WI38 (cell line): ENCODE data around the gene MRPL34.

Source experiments
- H3K4me3 ChIP-seq: 2 replicates; pipeline ENCODE4 v1.5.1; 2011; ENCODE audit warnings: low read depth, mild to moderate bottlenecking, control low read depth, low read length
- TF ChIP-seq, protein P1 (sequence below): IDR thresholded peaks from 2 replicates; pipeline ENCODE4 v1.5.1; 2012; ENCODE audit warnings: low read depth, mild to moderate bottlenecking, control low read depth, low read length

The MRPL34 gene

DNA sequence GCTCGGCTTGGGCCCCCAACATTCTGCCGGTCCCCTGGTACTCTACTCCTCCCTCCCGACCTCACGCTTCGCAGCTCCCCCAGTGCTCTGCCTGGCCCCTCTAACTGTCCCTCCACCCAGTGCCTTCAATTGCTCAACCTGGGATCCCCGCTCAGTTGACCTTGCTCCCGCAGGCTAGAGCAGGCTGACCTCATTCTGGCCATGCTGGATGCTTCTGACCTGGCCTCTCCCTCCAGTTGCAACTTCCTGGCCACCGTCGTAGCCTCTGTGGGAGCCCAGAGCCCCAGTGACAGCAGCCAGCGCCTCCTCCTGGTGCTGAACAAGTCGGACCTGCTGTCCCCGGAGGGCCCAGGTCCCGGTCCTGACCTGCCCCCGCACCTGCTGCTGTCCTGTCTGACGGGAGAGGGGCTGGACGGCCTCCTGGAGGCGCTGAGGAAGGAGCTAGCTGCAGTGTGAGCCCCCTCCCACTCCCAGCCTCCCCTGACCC lies 35.2 kb downstream of the MRPL34 start:
- TF ChIP-seq, protein P1, sequence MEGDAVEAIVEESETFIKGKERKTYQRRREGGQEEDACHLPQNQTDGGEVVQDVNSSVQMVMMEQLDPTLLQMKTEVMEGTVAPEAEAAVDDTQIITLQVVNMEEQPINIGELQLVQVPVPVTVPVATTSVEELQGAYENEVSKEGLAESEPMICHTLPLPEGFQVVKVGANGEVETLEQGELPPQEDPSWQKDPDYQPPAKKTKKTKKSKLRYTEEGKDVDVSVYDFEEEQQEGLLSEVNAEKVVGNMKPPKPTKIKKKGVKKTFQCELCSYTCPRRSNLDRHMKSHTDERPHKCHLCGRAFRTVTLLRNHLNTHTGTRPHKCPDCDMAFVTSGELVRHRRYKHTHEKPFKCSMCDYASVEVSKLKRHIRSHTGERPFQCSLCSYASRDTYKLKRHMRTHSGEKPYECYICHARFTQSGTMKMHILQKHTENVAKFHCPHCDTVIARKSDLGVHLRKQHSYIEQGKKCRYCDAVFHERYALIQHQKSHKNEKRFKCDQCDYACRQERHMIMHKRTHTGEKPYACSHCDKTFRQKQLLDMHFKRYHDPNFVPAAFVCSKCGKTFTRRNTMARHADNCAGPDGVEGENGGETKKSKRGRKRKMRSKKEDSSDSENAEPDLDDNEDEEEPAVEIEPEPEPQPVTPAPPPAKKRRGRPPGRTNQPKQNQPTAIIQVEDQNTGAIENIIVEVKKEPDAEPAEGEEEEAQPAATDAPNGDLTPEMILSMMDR = no peak
- H3K4me3 ChIP-seq = no peak overlapping the region

DNA sequence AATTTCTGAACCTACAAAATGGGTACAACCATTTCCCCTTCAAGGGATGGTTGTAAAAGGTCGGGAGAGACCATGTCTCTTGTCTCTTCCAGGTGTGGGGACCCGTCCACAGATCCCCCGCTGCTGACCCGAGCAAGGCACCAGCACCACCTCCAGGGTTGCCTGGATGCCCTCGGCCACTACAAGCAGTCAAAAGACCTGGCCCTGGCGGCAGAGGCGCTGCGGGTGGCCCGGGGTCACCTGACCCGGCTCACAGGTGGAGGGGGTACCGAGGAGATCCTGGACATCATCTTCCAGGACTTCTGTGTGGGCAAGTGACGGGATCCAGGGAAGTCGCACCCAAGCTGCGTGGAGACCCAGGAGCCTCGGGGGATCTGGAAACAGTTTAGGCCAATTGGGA lies 35.7 kb downstream of the MRPL34 start:
- TF ChIP-seq, protein P1 = no peak
- no peak overlapping the region for H3K4me3 ChIP-seq

DNA sequence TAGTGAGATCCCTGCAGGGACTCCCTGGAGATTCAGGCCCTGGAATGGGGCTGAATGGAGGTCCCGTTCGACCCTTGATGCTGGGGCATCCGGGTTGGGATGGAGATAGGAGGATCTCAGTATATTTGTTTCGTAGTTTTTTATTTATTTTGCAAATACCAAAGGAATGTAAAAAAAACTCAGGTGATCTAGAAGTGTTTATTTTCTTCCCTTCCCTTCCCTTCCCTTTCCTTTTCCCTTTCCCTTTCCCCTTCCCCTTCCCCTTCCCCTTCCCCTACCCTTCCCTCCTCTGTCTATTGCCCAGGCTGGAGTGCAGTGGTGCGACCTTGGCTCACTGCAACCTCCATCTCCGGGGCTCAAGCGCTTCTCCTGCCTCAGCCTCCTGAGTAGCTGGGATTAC lies 36.2 kb downstream of the MRPL34 start:
- TF ChIP-seq, protein P1 = no peak
- H3K4me3 ChIP-seq = no peak overlapping the region

DNA sequence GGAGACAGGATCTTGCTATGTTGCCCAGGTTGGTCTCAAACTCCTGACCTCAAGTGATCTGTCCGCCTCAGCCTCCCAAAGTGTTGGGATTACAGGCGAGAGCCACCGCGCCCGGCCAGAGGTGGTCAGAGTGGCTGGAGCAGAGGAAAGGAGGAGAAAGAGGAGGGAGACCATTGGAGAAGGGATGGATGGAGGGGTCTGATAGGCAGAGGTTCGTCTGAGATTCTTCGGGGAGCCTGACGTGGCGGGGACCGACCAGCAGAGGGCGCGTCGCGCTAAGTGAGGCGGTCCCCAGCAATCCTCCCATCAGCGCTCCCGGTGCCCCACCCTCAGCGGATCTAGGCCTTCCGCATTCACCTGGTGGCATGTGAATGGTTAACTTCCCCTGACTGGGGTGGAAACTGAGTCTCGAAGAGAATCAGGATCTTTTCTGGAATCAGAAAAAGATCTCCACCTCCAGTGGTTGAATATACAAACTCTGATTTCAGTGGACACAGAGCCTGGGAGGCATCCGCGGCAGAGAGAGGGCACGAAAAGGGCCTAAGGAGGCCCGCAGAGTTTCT lies 40.5 kb downstream of the MRPL34 start:
- H3K4me3 ChIP-seq = no peak overlapping the region
- TF ChIP-seq, protein P1 = peak; percentile 89

DNA sequence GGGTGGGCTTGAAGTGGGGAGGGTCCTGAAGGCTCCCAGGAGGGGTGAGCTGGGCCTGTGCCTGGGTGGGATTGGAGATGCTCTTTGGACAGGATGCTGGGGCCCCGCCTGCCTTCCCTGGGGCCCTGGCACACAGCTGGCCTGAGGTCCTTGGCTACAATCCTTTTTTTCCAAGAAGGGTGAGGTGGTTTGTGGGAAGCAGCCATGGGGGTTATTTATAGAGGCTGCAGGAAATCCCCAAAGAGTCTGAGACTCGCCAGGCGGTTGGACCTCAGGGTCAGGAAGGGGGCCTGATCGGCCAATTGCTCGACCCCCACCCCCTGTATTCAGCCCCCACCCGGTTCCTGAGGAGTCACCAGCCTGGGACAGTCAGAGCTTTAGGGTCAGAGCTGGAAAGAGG lies 41.7 kb downstream of the MRPL34 start:
- TF ChIP-seq, protein P1 = no peak

DNA sequence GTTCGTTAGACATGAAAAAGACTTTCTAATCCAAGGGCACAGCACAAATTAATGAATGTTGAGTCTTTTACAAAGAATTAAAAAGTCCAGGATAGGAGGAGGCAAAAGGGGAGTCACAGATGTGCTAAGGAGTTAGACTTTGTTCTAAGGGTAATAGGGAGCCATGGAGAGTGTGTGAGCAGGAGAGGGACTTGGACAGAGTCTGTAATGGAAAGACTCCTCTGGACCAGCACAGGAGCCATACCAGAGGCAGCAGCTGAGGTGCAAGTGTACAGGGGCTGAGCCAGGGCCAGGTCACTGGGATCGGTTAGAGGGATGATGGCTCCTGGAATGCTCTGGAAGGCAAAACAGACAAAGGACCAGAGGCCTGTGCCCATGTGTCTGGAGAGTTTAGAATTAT lies 42.2 kb downstream of the MRPL34 start:
- H3K4me3 ChIP-seq = no peak overlapping the region
- TF ChIP-seq, protein P1 = no peak

More for the DNA sequence above, 41.7 kb downstream of the MRPL34 start:
- H3K4me3 ChIP-seq = no peak overlapping the region

DNA sequence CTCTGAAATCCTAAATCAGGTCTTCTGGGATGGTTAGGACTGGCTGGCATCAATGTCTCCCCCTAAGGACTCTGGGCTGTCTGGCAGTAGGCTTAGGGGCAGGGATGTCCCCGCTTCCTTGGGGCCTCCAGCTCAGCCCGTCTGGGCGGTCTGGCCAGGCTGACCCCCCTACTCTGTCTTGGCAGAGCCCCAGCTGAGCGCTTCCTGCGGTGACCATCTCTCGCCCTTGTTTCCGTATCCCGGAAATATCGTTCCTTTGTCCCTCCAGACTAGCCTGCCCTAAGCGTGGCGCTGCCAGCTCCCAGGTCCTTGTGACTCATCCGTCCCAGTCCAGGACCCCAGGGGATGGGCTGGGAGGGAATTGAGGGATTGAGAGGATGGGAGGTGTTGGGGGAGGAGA lies 43.0 kb downstream of the MRPL34 start:
- H3K4me3 ChIP-seq = no peak overlapping the region
- TF ChIP-seq, protein P1 = no peak
